ENCODE measurements around the gene SNED1.

DNA sequence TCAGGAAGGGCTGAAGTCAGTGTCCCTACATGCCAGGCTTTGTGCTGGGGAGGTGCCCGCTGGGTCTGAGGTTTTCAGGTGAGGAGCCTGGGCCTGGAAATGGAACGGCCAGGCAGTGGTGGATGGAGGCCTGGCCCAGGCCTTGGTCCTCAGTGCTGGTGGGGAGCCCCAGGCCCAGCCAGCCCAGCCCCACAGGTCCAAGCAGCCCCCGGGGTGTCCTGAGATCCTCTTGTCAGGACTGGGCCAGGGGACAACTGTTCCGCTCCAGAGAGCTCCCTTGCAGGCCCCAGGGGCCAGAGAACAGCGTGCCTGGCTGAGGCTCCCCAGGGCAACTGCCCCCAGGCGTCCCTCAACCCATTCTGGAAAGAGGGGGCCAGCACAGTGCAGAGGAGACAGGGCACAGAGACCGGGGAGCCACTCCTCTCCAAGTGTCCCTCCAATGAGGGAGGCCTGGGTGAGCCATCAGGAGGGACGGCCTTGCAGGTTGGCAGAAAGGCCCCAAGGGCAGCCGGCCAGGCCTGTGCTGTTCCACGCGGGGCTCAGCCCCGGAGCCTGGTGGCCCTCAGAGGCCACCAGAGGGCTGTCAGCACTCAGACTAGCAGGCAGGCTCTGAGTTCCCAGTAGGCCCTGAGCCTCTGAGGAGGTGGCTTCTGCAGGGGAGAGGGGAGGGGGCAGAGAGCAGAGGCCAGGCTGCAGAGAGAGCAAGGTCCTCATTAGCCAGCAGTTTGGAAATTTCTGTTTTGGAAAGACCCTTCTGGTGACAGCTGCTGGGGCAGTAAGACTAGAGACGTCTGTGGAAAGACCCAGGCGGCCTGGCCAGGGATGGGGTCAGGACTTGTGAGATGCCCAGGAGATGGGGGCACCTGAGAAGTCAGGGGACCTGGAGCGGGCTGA lies 29.4 kb upstream of the SNED1 start:
- TF ChIP-seq, protein P1, sequence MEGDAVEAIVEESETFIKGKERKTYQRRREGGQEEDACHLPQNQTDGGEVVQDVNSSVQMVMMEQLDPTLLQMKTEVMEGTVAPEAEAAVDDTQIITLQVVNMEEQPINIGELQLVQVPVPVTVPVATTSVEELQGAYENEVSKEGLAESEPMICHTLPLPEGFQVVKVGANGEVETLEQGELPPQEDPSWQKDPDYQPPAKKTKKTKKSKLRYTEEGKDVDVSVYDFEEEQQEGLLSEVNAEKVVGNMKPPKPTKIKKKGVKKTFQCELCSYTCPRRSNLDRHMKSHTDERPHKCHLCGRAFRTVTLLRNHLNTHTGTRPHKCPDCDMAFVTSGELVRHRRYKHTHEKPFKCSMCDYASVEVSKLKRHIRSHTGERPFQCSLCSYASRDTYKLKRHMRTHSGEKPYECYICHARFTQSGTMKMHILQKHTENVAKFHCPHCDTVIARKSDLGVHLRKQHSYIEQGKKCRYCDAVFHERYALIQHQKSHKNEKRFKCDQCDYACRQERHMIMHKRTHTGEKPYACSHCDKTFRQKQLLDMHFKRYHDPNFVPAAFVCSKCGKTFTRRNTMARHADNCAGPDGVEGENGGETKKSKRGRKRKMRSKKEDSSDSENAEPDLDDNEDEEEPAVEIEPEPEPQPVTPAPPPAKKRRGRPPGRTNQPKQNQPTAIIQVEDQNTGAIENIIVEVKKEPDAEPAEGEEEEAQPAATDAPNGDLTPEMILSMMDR (IDR thresholded peaks at IDR 0.05; ENCODE audit: insufficient read depth, low read length), result no peak
- TF ChIP-seq POLR2AphosphoS5 (IDR thresholded peaks at IDR 0.05; ENCODE audit: low read depth) (no peak), REST (IDR thresholded peaks at IDR 0.05; ENCODE audit: insufficient replicate concordance, low read depth) (no peak), GABPA (IDR thresholded peaks at IDR 0.05; ENCODE audit: low read depth) (no peak), SPI1 (IDR thresholded peaks at IDR 0.05; ENCODE audit: borderline replicate concordance, low read depth) (no peak)
